Gastrocnemius medialis (tissue), 4 donors: Measurements from ENCODE around the gene CAMSAP2.

Source experiments
- POLR2A ChIP-seq, 2 donors: fragments of 450-650 bp; IDR thresholded peaks; one replicate each; pipeline ENCODE4 v1.6.1; 2017; ENCODE audit warnings: antibody characterized with exemption in 2 of 2, mild to moderate bottlenecking in 2 of 2, moderate library complexity in 2 of 2
- TF ChIP-seq, protein P1 (sequence below), 5 experiments: fragments of 450-650 bp in 3 of 5; fragments of 200-600 bp in 2 of 5; sonication (generic) in 2 of 5; IDR thresholded peaks in 4 of 5; conservative IDR thresholded peaks in 1 of 5; 1 replicate in 4 of 5; 2 replicates in 1 of 5; pipeline ENCODE4 v1.5.1; 2016 to 2019; ENCODE audit warnings: antibody characterized with exemption in 5 of 5, mild to moderate bottlenecking in 3 of 5, moderate library complexity in 3 of 5

GRCh38 chr1:200857804-200858203, 119.1 kb downstream of the CAMSAP2 start:
- TF ChIP-seq POLR2A (IDR thresholded peaks at IDR 0.05) = no peak
- TF ChIP-seq, protein P1, sequence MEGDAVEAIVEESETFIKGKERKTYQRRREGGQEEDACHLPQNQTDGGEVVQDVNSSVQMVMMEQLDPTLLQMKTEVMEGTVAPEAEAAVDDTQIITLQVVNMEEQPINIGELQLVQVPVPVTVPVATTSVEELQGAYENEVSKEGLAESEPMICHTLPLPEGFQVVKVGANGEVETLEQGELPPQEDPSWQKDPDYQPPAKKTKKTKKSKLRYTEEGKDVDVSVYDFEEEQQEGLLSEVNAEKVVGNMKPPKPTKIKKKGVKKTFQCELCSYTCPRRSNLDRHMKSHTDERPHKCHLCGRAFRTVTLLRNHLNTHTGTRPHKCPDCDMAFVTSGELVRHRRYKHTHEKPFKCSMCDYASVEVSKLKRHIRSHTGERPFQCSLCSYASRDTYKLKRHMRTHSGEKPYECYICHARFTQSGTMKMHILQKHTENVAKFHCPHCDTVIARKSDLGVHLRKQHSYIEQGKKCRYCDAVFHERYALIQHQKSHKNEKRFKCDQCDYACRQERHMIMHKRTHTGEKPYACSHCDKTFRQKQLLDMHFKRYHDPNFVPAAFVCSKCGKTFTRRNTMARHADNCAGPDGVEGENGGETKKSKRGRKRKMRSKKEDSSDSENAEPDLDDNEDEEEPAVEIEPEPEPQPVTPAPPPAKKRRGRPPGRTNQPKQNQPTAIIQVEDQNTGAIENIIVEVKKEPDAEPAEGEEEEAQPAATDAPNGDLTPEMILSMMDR (IDR thresholded peaks at IDR 0.05 in 4 of 5, conservative IDR thresholded peaks at IDR 0.05 in 1 of 5) = no peak
